ENCODE results near the gene SERINC5. TPM values are rescaled to one million over a fixed set of nuclear protein-coding genes. Genes with fewer than 3 reads are reported as not detected.
"Not testable (repeated sequence)": the region's sequence is repeated elsewhere in the genome, so short reads cannot be mapped to it uniquely, and the experiment has no call there.

Gene SERINC5
- total RNA-seq, 1 donor from 2014 or later: 40.7 TPM

GRCh38 chr5:80174790-80175189 is 81.1 kb downstream of the SERINC5 start:
- no peak for DNase-seq (ENCODE audit: low spot score)

GRCh38 chr5:80172067-80172695 is 83.7 kb downstream of the SERINC5 start:
- DNase-seq (ENCODE audit: low spot score): no peak

- DNase-seq (ENCODE audit: low spot score): no peak
Observed at GRCh38 chr5:80170117-80170535, 85.7 kb downstream of the SERINC5 start.

GRCh38 chr5:80168388-80169028 is 87.3 kb downstream of the SERINC5 start:
- no peak for DNase-seq (ENCODE audit: low spot score)

GRCh38 chr5:80165452-80165851 is 90.4 kb downstream of the SERINC5 start:
- no peak for DNase-seq (ENCODE audit: low spot score)

GRCh38 chr5:80161165-80161564 is 94.7 kb downstream of the SERINC5 start:
- no peak for DNase-seq (ENCODE audit: low spot score)

- DNase-seq (ENCODE audit: low spot score): no peak
Observed at GRCh38 chr5:80160242-80160641, 95.6 kb downstream of the SERINC5 start.

GRCh38 chr5:80159133-80159815 is 96.6 kb downstream of the SERINC5 start:
- no peak for DNase-seq (ENCODE audit: low spot score)

GRCh38 chr5:80156156-80156555 is 99.7 kb downstream of the SERINC5 start:
- DNase-seq (ENCODE audit: low spot score): no peak

GRCh38 chr5:80154749-80155148 is 101.1 kb downstream of the SERINC5 start:
- DNase-seq (ENCODE audit: low spot score): no peak

GRCh38 chr5:80154289-80154688 is 101.6 kb downstream of the SERINC5 start:
- not testable (repeated sequence) for DNase-seq (ENCODE audit: low spot score)

- DNase-seq (ENCODE audit: low spot score): no peak
Observed at GRCh38 chr5:80153586-80154126, 102.2 kb downstream of the SERINC5 start.

- DNase-seq (ENCODE audit: low spot score): no peak
Observed at GRCh38 chr5:80152778-80153177, 103.1 kb downstream of the SERINC5 start.

- DNase-seq (ENCODE audit: low spot score): no peak
Observed at GRCh38 chr5:80151890-80152289, 104.0 kb downstream of the SERINC5 start.

- DNase-seq (ENCODE audit: low spot score): no peak
Observed at GRCh38 chr5:80150731-80151130, 105.1 kb downstream of the SERINC5 start.

GRCh38 chr5:80149161-80149609 is 106.7 kb downstream of the SERINC5 start:
- DNase-seq (ENCODE audit: low spot score): no peak

- DNase-seq (ENCODE audit: low spot score): no peak
Observed at GRCh38 chr5:80147119-80147815, 108.6 kb downstream of the SERINC5 start.

- no peak for DNase-seq (ENCODE audit: low spot score)
Observed at GRCh38 chr5:80146046-80146445, 109.8 kb downstream of the SERINC5 start.

GRCh38 chr5:80143491-80143890 is 112.4 kb downstream of the SERINC5 start:
- no peak for DNase-seq (ENCODE audit: low spot score)

GRCh38 chr5:80142996-80143395 is 112.9 kb downstream of the SERINC5 start:
- DNase-seq (ENCODE audit: low spot score): no peak

GRCh38 chr5:80141681-80142080 is 114.2 kb downstream of the SERINC5 start:
- no peak for DNase-seq (ENCODE audit: low spot score)

Measured in mesenteric fat pad (tissue), 1 donor.